HepG2 (cell line): Measurements from ENCODE around the gene TP53TG5. TPM values are rescaled to one million over a fixed set of nuclear protein-coding genes. Genes with fewer than 3 reads are reported as not detected.

Experiments used
- AGO2 ChIP-seq: fragments of 200-400 bp; formaldehyde crosslinking; optimal IDR thresholded peaks from 2 replicates; pipeline ENCODE3; 2017; ENCODE audit warnings: mild to moderate bottlenecking, low read depth, low read length, moderate library complexity
- FOXO1 ChIP-seq: sonication (generic); formaldehyde crosslinking; IDR thresholded peaks from 2 replicates; pipeline ENCODE4 v1.4.0; 2020; ENCODE audit warnings: missing genetic modification reagents
- HNF1A ChIP-seq, 2 experiments: sonication (generic) in 1 of 2; formaldehyde crosslinking in 1 of 2; IDR thresholded peaks; 2 replicates each; pipeline versions ENCODE4 v1.4.0 to v1.6.1; 2016 to 2020; ENCODE audit warnings: borderline replicate concordance in 1 of 2, low read depth in 1 of 2, mild to moderate bottlenecking in 1 of 2, missing genetic modification reagents in 1 of 2
- HNF4A ChIP-seq: sonication (generic); formaldehyde crosslinking; IDR thresholded peaks from 2 replicates; pipeline ENCODE4 v1.4.0; 2020; ENCODE audit warnings: missing genetic modification reagents
- HNRNPK ChIP-seq: fragments of 200-400 bp; formaldehyde crosslinking; IDR thresholded peaks from 2 replicates; pipeline ENCODE4 v1.6.1; 2018; ENCODE audit warnings: low read length, low read depth, moderate library complexity, mild to moderate bottlenecking; ENCODE audit not compliant: poor library complexity, severe bottlenecking
- HOXA5 ChIP-seq: sonication (generic); formaldehyde crosslinking; IDR thresholded peaks from 2 replicates; pipeline ENCODE4 v1.4.0; 2020; ENCODE audit warnings: missing genetic modification reagents
- KDM3A ChIP-seq: IDR thresholded peaks from 2 replicates; pipeline ENCODE4 v1.6.1; 2018; ENCODE audit warnings: low read depth, missing compliant biosample characterization
- MAX ChIP-seq: IDR thresholded peaks from 2 replicates; pipeline ENCODE4 v1.6.1; 2012; ENCODE audit warnings: inconsistent platforms
- NFATC3 ChIP-seq: sonication (generic); formaldehyde crosslinking; IDR thresholded peaks from 2 replicates; pipeline ENCODE4 v1.5.1; 2020; ENCODE audit warnings: mild to moderate bottlenecking, missing genetic modification reagents
- RFXAP ChIP-seq: sonication (generic); formaldehyde crosslinking; IDR thresholded peaks from 2 replicates; pipeline ENCODE4 v1.4.0; 2020; ENCODE audit warnings: missing genetic modification reagents, borderline replicate concordance
- TEAD3 ChIP-seq: optimal IDR thresholded peaks from 2 replicates; pipeline ENCODE3; 2016; ENCODE audit warnings: borderline replicate concordance
- ZBTB39 ChIP-seq: sonication (generic); formaldehyde crosslinking; IDR thresholded peaks from 2 replicates; pipeline ENCODE4 v1.5.0; 2020; ENCODE audit warnings: missing genetic modification reagents
- ZNF136 ChIP-seq: sonication (generic); formaldehyde crosslinking; IDR thresholded peaks from 2 replicates; pipeline ENCODE4 v1.8.1; 2022; ENCODE audit warnings: low read depth, mild to moderate bottlenecking, moderate library complexity, missing genetic modification reagents
- ZNF207 ChIP-seq: fragments of 450-650 bp; IDR thresholded peaks from 2 replicates; pipeline ENCODE4 v1.6.1; 2016; ENCODE audit warnings: antibody characterized with exemption, borderline replicate concordance
- ZNF234 ChIP-seq: sonication (generic); formaldehyde crosslinking; conservative IDR thresholded peaks from 2 replicates; pipeline ENCODE4 v1.5.1; 2020; ENCODE audit warnings: mild to moderate bottlenecking, missing genetic modification reagents
- ZNF296 ChIP-seq: sonication (generic); formaldehyde crosslinking; conservative IDR thresholded peaks from 2 replicates; pipeline ENCODE4 v1.5.0; 2020; ENCODE audit warnings: mild to moderate bottlenecking, missing genetic modification reagents
- ZNF367 ChIP-seq: sonication (generic); formaldehyde crosslinking; IDR thresholded peaks from 2 replicates; pipeline ENCODE4 v1.4.0; 2020; ENCODE audit warnings: missing genetic modification reagents, borderline replicate concordance
- ZNF564 ChIP-seq: sonication (generic); formaldehyde crosslinking; IDR thresholded peaks from 2 replicates; pipeline ENCODE4 v1.8.1; 2023; ENCODE audit warnings: mild to moderate bottlenecking, missing genetic modification reagents
- ZNF660 ChIP-seq: sonication (generic); formaldehyde crosslinking; IDR thresholded peaks from 2 replicates; pipeline ENCODE4 v1.5.1; 2020; ENCODE audit warnings: mild to moderate bottlenecking, low read depth, missing genetic modification reagents, borderline replicate concordance
- ZNF770 ChIP-seq: sonication (generic); formaldehyde crosslinking; IDR thresholded peaks from 2 replicates; pipeline ENCODE4 v1.5.0; 2020; ENCODE audit warnings: mild to moderate bottlenecking, missing genetic modification reagents
- polyA plus RNA-seq, 8 experiments: library from polyadenylated mRNA; depleted of rRNA in 3 of 8; stranded (reverse) in 7 of 8; unstranded in 1 of 8; fragments of >200 nt; fragmentation: Illumina TruSeq in 4 of 8; extraction: Trizol in 4 of 8; gene quantifications; 2 replicates each; pipeline versions ENCODE4 v1.2.1 to v1.2.3, GENCODE V29; 2011 to 2016; ENCODE audit warnings: low read depth in 4 of 8, missing spikeins in 1 of 8, mixed read lengths in 1 of 8; ENCODE audit not compliant: insufficient read depth in 1 of 8
- total RNA-seq, 5 experiments: library from RNA; depleted of rRNA; stranded (reverse); fragments of >200 nt; fragmentation: Illumina TruSeq; extraction: Trizol; gene quantifications; 2 replicates each; pipeline ENCODE4 v1.2.3, GENCODE V29; 2016; ENCODE audit warnings: low read depth in 1 of 5

Gene TP53TG5
- total and polyA plus RNA-seq, 2 of the 13 experiments (the other 11 are each of a cell fraction or from before 2014, with no cell fraction given), result 0.11 TPM; not detected in 1

- TF ChIP-seq MAX, result peak; percentile 7; the same call in 1 of the 2 replicates
- TF ChIP-seq HNF1A (IDR thresholded peaks at IDR 0.05; ENCODE audit: low read depth), result no peak
- 0 out of 2 replicates have a peak, but pooled peaks have one; percentile 5 for TF ChIP-seq HNF1A (CRISPR knock-in tag; IDR thresholded peaks at IDR 0.05; ENCODE audit: borderline replicate concordance)
- 0 out of 2 replicates have a peak, but pooled peaks have one; percentile 39 for TF ChIP-seq ZNF136 (CRISPR knock-in tag)
- TF ChIP-seq KDM3A (CRISPR knock-in tag), result no peak
- no peak for TF ChIP-seq ZNF234
- no peak for TF ChIP-seq HOXA5 (CRISPR knock-in tag)
- TF ChIP-seq RFXAP, result peak; percentile 70; the same call in 1 of the 2 replicates
- TF ChIP-seq NFATC3 (CRISPR knock-in tag), result no peak
- peak; percentile 80 for TF ChIP-seq HNF4A
- TF ChIP-seq HNRNPK, result no peak
- TF ChIP-seq AGO2, result peak; percentile 26
- TF ChIP-seq TEAD3, result peak; percentile 67
- TF ChIP-seq ZBTB39, result 0 out of 2 replicates have a peak, but pooled peaks have one; percentile 1
- 0 out of 2 replicates have a peak, but pooled peaks have one; percentile 52 for TF ChIP-seq ZNF564 (CRISPR knock-in tag)
- TF ChIP-seq ZNF207, result no peak
- 0 out of 2 replicates have a peak, but pooled peaks have one; percentile 27 for TF ChIP-seq FOXO1 (CRISPR knock-in tag)
- TF ChIP-seq ZNF296, result 0 out of 2 replicates have a peak, but pooled peaks have one; percentile 2
- no peak for TF ChIP-seq ZNF367
- no peak for TF ChIP-seq ZNF770 (CRISPR knock-in tag)
- TF ChIP-seq ZNF660 (CRISPR knock-in tag), result no peak
Observed at GRCh38 chr20:45336530-45337366, 41.4 kb downstream of the TP53TG5 start (continued).
